HG03135 (cell line): ENCODE results near the gene SPAG17.
"Not testable (repeated sequence)": the region's sequence is repeated elsewhere in the genome, so short reads cannot be mapped to it uniquely, and the experiment has no call there.

Experiments
- ATAC-seq: cut with Tn5 transposase; IDR thresholded peaks from one replicate; pipeline ENCODE4 v1.9.1; 2021; ENCODE audit warnings: mild to moderate bottlenecking, moderate library complexity; ENCODE audit not compliant: unreplicated experiment

Gene SPAG17

DNA sequence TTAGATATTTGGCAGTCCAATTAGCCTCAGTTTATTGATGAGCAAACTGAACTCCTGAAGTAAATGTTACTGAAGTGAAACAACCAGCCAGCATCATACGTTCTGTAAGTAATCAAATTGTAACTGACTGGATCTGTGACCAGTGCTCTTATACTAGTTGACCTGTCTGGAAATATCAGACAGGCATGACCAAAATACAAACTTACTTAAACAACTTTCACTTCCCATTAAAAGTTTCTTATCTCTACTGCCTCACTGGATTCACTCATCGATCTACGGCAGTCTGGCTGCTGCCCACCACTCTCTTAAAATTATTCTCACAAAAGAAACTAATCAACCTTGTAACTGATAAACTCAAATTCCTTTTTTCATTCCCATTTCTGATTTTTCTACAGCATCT lies 199.1 kb downstream of the SPAG17 start:
- no peak for ATAC-seq

DNA sequence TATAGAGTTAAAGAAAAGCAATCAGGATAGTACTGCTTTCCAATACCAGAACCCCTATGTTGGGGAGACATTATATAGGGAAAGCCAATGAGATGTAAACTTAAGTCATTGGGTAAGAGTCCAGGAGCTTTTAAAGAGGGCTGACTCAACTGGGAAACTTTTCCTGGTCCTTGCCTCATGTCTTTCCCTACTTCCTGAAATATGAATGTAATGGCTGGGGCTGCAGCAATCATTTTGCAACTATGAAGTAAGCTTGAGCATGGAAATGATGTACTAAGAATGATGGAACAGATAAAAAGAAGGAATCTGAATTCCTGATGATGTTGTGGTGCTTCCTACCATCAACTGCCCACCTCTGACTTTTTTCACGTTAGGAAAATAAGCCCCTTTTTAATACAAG lies 199.8 kb downstream of the SPAG17 start:
- ATAC-seq, result no peak

- ATAC-seq, result no peak
Measured at GRCh38 chr1:117981455-117982192, 203.4 kb downstream of the SPAG17 start.

- no peak for ATAC-seq
Measured at GRCh38 chr1:117976381-117976780, 208.6 kb downstream of the SPAG17 start.

- no peak for ATAC-seq
Measured at GRCh38 chr1:117971777-117972176, 213.3 kb downstream of the SPAG17 start.

GRCh38 chr1:117970252-117970651 lies 214.8 kb downstream of the SPAG17 start:
- no peak for ATAC-seq

DNA sequence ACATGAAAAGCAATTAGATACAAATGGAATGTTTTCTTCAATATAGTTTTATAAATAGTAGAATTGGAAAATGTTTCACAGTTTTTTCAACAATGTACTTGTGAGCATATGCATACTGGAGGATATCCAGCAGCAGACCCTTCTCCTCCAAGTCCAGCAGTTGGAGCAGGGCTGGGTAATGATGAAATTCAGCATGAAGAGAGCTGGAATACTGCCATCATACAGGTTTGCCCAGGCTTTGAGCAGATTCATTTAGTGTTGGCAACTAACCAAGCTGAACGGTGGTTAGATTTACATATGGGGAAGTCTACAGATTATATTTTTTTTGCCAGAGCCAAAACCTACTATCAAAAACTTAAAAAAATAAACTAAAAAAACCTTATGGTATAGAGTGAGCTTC lies 217.1 kb downstream of the SPAG17 start:
- ATAC-seq, result no peak

DNA sequence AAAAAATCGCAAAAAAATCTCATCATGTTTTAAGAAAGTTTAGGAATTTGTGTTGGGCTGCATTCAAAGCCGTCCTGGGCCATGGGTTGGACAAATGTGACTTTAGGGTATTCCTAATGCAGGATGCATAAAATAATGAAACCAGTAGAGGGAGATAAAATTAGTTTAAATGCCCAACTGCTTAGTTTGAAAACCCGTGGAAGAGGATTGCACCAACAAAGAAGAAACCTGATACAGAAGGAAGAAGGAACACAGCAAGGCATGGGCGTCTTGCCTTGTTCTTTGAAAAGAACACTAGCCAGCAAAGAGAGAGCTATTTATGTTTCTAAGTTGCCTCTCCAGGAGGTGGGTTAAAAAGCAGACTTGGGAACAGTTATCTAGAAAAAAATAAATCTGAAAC lies 217.6 kb downstream of the SPAG17 start:
- no peak for ATAC-seq

DNA sequence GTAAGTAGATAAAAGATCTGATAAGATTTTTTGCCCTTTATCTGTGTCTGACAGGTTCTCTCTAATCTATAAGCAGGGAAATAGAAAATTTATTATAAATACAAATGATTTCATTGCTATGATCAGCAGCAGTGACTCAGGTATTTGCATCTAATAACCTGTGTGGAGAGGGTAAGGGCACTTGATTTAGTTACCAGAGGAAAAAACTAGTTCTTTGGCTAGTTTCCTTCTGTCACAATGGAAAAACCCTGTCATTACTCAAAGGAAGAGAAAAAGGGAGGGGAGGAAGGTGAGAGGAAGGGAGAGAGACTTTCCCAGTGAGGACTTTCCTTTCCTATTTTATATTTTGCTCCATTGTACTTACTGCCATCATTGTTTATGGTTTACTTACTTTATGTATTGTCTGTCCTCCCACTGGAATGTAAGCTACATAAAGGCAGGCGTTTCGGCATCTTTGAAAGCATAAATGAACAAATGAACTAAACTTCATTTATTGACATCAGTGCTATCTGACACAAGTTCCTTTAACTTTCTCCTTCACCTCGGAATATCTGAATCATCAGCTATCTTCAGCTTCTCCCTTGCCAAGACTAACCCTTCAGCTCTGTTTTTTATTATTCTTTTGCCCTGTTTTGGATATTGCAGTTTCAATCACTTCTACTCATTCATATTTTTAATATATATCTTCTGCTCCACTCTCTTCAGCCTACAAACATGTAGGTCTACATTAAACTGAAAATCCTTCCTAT lies 220.6 kb downstream of the SPAG17 start:
- no peak for ATAC-seq

DNA sequence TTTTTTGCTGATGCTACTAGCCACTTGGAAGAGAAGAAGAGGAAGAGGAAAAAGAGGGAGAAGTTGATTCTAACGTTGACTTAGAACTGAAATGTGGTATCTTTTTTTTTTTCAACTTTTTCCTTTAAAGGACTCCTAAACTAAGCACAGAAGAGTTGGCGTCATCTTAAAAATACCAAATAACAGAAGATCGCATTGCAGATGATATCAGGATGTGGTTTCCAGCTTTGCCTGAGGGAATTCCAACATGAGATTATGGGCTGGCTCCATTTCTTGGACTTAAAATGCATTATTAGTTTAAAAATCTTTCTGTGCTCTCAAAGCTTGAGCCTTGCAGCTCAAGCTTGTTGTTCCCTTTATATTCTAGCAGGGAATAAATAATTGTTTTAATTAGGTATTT lies 225.7 kb downstream of the SPAG17 start:
- no peak for ATAC-seq

DNA sequence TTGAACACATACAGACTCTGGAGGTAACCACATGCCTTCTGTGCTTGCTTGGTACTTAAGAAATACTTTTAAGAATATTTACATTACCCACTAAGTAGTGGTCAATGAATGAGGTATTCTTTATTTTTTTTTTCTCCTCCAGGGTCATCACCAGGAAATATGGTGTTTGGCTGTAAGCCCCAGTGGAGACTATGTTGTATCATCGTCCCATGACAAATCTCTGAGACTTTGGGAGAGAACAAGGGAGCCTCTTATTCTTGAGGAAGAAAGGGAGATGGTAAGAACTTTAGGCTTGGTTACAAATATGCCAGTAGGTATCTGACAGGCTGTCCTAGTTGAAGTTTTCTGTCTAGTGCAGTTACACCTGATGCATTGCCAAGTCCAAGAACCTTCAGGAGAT lies 232.6 kb downstream of the SPAG17 start:
- no peak for ATAC-seq

DNA sequence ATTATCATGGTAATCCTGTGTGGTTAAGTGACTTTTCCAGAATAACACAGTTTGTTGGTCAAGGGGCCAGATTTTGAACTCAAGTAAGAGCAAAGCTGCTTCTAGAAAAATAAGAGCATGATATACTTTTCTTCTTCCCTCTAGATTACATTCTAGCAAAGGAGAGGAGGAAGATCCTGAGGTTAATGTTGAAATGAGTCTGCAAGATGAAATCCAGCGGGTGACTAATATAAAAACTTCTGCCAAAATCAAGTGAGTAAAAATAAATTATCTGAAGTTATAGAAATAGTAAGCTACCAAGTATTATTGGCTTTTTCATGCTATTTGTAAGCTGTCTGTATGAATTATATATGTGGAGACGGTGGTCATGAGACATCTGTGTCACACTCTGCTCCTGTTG lies 242.7 kb downstream of the SPAG17 start:
- no peak for ATAC-seq

GRCh38 chr1:117933769-117934168 lies 251.3 kb downstream of the SPAG17 start:
- ATAC-seq, result no peak

DNA sequence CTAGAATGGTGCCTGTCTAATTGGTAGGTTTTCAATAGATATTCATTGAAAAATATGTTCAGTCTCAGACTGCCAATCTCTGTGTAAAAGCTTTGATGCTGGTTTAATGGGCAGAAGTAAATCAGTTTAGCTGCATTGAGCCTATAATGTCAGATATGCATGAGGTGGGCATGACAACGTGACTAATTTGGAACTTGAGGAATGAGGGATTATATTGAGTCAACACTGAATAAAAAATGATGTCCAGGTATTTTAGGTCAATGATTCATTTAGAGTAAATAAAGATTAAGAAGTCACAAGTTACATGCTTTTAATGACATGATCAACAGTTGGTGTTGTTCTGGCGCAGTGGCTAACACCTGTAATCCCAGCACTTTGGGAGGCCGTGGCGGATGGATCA lies 252.5 kb downstream of the SPAG17 start:
- ATAC-seq, result no peak

- no peak for ATAC-seq
Measured at GRCh38 chr1:117930484-117930883, 254.5 kb downstream of the SPAG17 start.

- peak; percentile 3 for ATAC-seq
Measured at GRCh38 chr1:117930173-117930447, 254.9 kb downstream of the SPAG17 start.

- peak; percentile 94 for ATAC-seq
Measured at GRCh38 chr1:117929343-117930172, 255.5 kb downstream of the SPAG17 start, which contains the start of the genes GDAP2 and WDR3. TSS of gene GDAP2 (minus strand) at chr1:117929621. CDS start at chr1:117920357, 9,264 bp downstream. TSS of gene WDR3 (plus strand) at chr1:117929739. CDS start at chr1:117933320, 3,581 bp downstream.

GRCh38 chr1:117928881-117929342 lies 256.1 kb downstream of the SPAG17 start:
- peak; percentile 43 for ATAC-seq

DNA sequence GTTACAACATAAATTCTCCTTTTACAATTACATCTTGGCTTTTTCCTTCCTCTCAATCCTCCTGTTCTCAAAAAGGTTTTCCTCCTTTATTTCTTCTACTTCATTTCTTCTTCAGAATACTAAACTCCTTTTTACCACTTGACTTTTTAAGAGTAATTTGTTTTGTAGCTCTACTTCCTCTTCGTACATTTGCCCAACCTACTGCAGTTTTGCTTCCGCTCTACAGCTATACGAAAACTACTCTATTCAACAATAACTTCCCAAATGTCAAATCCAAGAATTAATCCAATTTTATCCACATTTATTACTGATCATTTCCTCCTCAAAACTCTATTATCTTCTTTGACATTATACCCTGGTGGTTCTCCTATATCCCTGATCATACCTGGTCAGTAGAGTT lies 259.0 kb downstream of the SPAG17 start:
- no peak for ATAC-seq

GRCh38 chr1:117922717-117923116 lies 262.3 kb downstream of the SPAG17 start:
- ATAC-seq, result not testable (repeated sequence)

- ATAC-seq, result no peak
Measured at GRCh38 chr1:117921991-117922390, 263.0 kb downstream of the SPAG17 start.
